GM12874 (cell line): ENCODE measurements around the gene ITSN1.

Experiments
- TF ChIP-seq, protein P1 (sequence below): IDR thresholded peaks from 2 replicates; pipeline ENCODE4 v1.5.1; 2011; ENCODE audit warnings: low read depth, mild to moderate bottlenecking, control low read depth, low read length, moderate library complexity; ENCODE audit not compliant: insufficient read depth

Gene ITSN1

GRCh38 chr21:33895356-33895755 lies 253.1 kb downstream of the ITSN1 start:
- TF ChIP-seq, protein P1, sequence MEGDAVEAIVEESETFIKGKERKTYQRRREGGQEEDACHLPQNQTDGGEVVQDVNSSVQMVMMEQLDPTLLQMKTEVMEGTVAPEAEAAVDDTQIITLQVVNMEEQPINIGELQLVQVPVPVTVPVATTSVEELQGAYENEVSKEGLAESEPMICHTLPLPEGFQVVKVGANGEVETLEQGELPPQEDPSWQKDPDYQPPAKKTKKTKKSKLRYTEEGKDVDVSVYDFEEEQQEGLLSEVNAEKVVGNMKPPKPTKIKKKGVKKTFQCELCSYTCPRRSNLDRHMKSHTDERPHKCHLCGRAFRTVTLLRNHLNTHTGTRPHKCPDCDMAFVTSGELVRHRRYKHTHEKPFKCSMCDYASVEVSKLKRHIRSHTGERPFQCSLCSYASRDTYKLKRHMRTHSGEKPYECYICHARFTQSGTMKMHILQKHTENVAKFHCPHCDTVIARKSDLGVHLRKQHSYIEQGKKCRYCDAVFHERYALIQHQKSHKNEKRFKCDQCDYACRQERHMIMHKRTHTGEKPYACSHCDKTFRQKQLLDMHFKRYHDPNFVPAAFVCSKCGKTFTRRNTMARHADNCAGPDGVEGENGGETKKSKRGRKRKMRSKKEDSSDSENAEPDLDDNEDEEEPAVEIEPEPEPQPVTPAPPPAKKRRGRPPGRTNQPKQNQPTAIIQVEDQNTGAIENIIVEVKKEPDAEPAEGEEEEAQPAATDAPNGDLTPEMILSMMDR: no peak

- TF ChIP-seq, protein P1: no peak
Observed at GRCh38 chr21:33896691-33897090, 254.4 kb downstream of the ITSN1 start.

DNA sequence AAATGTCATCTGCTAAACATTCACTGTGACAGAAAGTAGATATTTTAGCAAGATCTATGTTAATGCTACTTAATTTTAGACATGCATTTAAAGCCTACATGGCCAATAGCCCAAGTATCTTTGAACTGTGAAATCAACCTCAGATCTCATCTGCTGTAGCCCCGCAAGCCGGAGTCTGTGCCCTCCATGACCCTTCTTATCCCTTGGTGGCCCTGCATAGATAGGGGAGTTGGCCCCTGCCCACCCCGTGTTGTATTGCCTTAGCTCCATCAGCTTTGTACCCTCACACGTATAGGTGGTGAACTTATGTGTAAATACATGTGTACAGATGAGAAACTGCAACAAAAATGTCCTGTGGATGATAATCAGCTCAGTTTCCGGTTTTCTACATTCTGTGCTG lies 254.8 kb downstream of the ITSN1 start:
- TF ChIP-seq, protein P1: no peak

- TF ChIP-seq, protein P1: no peak
Observed at GRCh38 chr21:33897739-33898138, 255.4 kb downstream of the ITSN1 start.

DNA sequence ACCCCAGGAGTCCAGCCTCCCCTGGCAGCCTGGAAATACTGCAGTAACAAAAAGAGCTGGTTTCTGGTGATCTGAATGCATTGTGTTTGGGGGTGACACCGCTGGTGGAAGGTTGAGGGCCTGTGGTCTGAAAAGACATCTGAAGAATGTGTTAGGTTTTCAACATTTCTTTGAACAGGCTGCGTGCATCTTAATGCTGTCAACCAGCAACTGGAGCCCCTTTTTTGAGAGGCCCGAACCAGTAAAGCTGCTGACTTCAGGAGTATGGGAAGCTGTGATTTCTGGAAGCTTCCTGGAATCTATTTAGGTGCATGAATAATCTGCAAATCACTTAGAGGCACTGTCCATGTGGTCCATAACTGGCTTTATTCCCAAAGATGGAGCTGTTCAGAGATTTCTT lies 256.3 kb downstream of the ITSN1 start:
- TF ChIP-seq, protein P1: no peak

DNA sequence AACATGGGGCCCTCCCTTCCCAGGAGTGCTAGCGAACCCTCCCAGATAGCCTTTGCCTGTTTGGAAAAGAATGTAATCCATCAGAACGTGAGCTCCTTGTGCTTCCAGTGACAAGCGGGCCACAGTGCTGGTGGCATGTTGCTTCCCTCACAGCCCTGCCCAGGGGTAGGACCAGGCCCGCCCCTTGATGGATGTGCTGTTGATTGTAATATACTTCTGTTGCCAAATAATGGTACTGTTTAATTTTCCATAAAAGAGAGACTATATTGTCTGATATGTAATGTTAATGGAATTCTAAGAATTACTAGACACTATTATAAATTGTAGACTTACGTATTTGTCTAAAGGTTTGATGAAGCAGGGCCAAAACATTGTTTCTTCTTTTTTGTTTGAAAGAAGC lies 256.9 kb downstream of the ITSN1 start:
- TF ChIP-seq, protein P1: no peak

- TF ChIP-seq, protein P1: peak; percentile 44; the same call in 1 of the 2 replicates
Observed at GRCh38 chr21:33901412-33902288, 259.3 kb downstream of the ITSN1 start.
